ENCODE measurements around the gene RAB20. TPM values are rescaled to one million over a fixed set of nuclear protein-coding genes. Genes with fewer than 3 reads are reported as not detected.
"Not testable (repeated sequence)": the region's sequence is repeated elsewhere in the genome, so short reads cannot be mapped to it uniquely, and the experiment has no call there.

Gene RAB20, protein sequence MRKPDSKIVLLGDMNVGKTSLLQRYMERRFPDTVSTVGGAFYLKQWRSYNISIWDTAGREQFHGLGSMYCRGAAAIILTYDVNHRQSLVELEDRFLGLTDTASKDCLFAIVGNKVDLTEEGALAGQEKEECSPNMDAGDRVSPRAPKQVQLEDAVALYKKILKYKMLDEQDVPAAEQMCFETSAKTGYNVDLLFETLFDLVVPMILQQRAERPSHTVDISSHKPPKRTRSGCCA
- 1 to 10 TPM; 1.0 to 2.3 TPM for polyA plus RNA-seq

DNA sequence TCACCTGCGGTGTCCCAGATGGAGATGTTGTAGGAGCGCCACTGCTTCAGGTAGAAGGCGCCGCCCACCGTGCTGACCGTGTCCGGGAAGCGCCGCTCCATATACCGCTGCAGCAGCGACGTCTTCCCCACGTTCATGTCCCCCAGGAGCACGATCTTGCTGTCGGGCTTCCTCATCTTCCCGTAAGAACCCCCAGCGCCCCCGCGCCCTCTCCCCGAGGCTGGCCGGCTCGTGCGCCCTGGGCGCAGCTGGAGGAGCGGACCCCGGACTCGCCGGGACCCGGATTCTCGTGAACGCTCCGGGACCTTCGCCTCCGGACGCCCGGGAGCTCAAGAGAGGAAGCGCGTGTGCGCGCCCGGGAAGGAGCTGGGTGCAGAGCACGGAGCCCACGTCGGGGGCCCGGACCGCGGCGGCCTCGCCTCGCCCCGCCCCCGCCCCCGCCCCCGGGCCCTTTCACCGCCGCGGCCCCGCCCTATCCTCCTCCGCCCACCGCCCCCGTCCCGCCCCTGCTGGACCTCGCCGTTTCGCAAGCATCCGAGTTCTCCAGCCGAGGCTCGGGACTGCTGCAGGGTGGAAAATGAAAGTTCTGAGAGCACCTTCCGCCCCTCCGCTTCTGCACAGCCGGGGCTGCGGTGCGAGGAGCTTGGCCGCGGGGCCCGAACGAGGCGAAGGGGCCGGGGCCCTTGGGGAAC is at the start of gene RAB20:
Gene RAB20 (minus strand): TSS at position 379 of the 692 bp plus-strand sequence. CDS start 203 bp downstream, at position 176.
- Histone ChIP-seq H3K9me3 (ENCODE audit: control insufficient read depth in 2 of 2, insufficient read depth in 1 of 2, low read depth in 1 of 2, low read length in 1 of 2) (no peaks in the 10 kb centered on the region), H3K4me1 (ENCODE audit: control insufficient read depth in 2 of 2, insufficient read depth in 2 of 2, low read length in 1 of 2) (peaks cover 0 to 4% of the 10 kb centered on the region in 2 donors), H3K27me3 (ENCODE audit: control insufficient read depth in 1 of 2, insufficient read depth in 2 of 2, low read length in 2 of 2) (no peaks in the 10 kb centered on the region), H3K4me3 (ENCODE audit: low read depth in 1 of 2, low read length in 2 of 2) (peak within 1 kb of the TSS; percentile 62 to 64), H3K36me3 (ENCODE audit: control insufficient read depth in 2 of 2, insufficient read depth in 2 of 2, low read length in 1 of 2) (no peaks in the 10 kb centered on the region), H3K27ac (ENCODE audit: low read depth in 2 of 2, low read length in 1 of 2) (peak within 1 kb of the TSS; percentile 79 to 92)
- WGBS, 2 donors: 1% methylated on average over 52 to 79 of the region's 79 CpGs

DNA sequence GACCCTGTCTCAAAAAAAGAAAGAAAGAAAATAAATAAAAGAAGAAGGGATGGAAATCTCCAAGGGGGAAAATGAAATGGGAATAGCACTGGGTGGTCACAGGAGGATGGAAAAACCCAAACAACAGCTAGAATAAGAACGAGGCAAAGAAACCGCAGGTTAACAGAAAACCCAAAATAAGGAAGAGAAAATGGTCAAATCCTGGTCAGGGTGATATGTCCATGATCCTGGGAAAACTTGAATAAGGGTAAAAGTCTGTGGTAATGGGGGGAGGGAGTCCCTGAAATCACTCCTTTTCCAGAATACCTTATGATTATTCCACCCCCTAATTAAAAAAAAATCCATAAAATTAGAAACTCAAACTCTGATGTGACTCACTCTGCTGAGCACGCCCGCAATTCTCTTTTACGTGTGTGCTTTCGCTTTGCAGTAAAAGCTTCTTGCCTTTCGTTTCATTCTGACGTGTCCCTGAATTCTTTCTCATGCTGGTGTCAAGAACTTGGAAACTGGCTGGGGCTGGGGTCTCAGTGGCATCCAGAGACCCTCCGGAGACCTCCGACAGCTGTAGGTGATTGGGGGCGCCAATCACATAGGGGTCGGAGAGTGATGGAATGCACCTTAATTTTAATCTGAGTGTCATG is 49.6 kb upstream of the RAB20 start:
- Histone ChIP-seq H3K27me3 (ENCODE audit: control insufficient read depth in 1 of 2, insufficient read depth in 2 of 2, low read length in 2 of 2) (no peaks in the 10 kb centered on the region), H3K4me3 (ENCODE audit: low read depth in 1 of 2, low read length in 2 of 2) (no peak overlapping the region), H3K9me3 (ENCODE audit: control insufficient read depth in 2 of 2, insufficient read depth in 1 of 2, low read depth in 1 of 2, low read length in 1 of 2) (peaks cover 0 to 2% of the 10 kb centered on the region in 2 donors), H3K4me1 (ENCODE audit: control insufficient read depth in 2 of 2, insufficient read depth in 2 of 2, low read length in 1 of 2) (peaks cover 0 to 5% of the 10 kb centered on the region in 2 donors), H3K36me3 (ENCODE audit: control insufficient read depth in 2 of 2, insufficient read depth in 2 of 2, low read length in 1 of 2) (no peaks in the 10 kb centered on the region), H3K27ac (ENCODE audit: low read depth in 2 of 2, low read length in 1 of 2) (peak overlapping the region in 1 of 2 donors; percentile 39)
- 61 to 71% methylated on average over 12 of the region's 12 CpGs for WGBS, 2 donors

DNA sequence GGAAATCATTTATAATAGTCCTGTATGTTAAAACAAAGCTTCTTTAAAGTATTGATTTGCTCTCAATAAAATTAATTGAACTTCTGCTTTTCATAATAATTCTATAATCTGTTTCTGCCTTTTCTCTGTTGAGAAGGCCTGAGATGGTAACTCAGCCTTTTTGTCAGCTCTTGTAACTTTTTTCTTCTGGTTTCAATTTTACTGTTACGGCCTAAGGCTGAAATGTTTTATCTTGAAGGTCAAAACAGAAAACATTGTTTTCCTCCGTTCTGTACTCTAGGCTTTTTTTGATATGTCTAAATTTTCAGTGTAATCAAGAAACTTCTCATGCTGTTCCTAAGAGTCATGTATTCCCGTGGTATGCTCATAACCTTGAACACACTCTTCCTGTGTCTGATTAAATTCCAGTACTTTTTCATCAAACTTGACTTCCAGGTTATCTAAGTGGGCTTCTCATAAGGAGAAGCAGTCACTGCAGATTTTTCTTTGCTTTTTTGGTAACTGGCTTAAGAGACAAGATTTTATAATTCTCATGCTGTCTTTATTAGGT is 46.2 kb upstream of the RAB20 start:
- Histone ChIP-seq H3K36me3 (ENCODE audit: control insufficient read depth in 2 of 2, insufficient read depth in 2 of 2, low read length in 1 of 2) (no peaks in the 10 kb centered on the region), H3K4me1 (ENCODE audit: control insufficient read depth in 2 of 2, insufficient read depth in 2 of 2, low read length in 1 of 2) (peaks cover 0 to 2% of the 10 kb centered on the region in 2 donors), H3K27me3 (ENCODE audit: control insufficient read depth in 1 of 2, insufficient read depth in 2 of 2, low read length in 2 of 2) (no peaks in the 10 kb centered on the region), H3K9me3 (ENCODE audit: control insufficient read depth in 2 of 2, insufficient read depth in 1 of 2, low read depth in 1 of 2, low read length in 1 of 2) (no peaks in the 10 kb centered on the region), H3K27ac (ENCODE audit: low read depth in 2 of 2, low read length in 1 of 2) (no peak overlapping the region), H3K4me3 (ENCODE audit: low read depth in 1 of 2, low read length in 2 of 2) (no peak overlapping the region)
- WGBS, 2 donors: 75 to 83% methylated on average over 3 of the region's 3 CpGs

DNA sequence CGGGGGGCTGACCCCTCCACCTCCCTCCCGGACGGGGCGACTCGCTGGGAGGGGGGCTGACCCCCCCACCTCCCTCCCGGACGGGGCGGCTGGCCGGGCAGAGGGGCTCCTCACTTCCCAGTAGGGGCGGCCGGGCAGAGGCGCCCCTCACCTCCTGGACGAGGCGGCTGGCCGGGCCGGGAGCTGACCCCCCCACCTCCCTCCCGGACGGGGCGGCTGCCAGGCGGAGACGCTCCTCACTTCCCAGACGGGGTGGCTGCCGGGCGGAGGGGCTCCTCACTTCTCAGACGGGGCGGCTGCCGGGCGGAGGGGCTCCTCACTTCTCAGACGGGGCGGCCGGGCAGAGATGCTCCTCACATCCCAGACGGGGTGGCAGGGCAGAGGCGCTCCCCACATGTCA is 44.8 kb upstream of the RAB20 start:
- not testable (repeated sequence) for H3K4me1 ChIP-seq (ENCODE audit: control insufficient read depth in 2 of 2, insufficient read depth in 2 of 2, low read length in 1 of 2); H3K9me3 ChIP-seq (ENCODE audit: control insufficient read depth in 2 of 2, insufficient read depth in 1 of 2, low read depth in 1 of 2, low read length in 1 of 2); H3K36me3 ChIP-seq (ENCODE audit: control insufficient read depth in 2 of 2, insufficient read depth in 2 of 2, low read length in 1 of 2); H3K27me3 ChIP-seq (ENCODE audit: control insufficient read depth in 1 of 2, insufficient read depth in 2 of 2, low read length in 2 of 2); H3K27ac ChIP-seq (ENCODE audit: low read depth in 2 of 2, low read length in 1 of 2); H3K4me3 ChIP-seq (ENCODE audit: low read depth in 1 of 2, low read length in 2 of 2)
- WGBS, 2 donors: 88 to 94% methylated on average over 10 to 30 of the region's 33 CpGs

DNA sequence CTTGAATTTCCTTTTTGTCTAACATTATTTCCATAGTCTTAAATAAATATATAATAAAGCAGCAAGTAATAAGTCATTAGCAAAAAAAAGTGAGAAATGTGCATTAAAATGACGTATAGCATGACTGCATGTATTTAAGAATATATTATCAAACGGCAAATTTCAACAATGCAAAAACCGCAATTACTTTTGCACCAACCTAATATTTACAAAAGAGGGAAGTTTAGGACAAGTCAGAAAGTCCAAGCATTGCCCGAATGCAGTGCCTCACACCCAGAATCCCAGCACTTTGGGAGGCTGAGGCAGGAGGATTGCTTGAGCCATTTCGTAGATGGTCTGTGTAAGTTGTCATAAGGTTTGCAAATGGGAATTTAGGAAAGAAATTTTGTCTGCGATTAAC is 43.6 kb upstream of the RAB20 start:
- no peaks in the 10 kb centered on the region for H3K9me3 ChIP-seq (ENCODE audit: control insufficient read depth in 2 of 2, insufficient read depth in 1 of 2, low read depth in 1 of 2, low read length in 1 of 2)
- 96 to 97% methylated on average over 6 of the region's 6 CpGs for WGBS, 2 donors
- no peaks in the 10 kb centered on the region for H3K27me3 ChIP-seq (ENCODE audit: control insufficient read depth in 1 of 2, insufficient read depth in 2 of 2, low read length in 2 of 2)
- H3K4me1 ChIP-seq (ENCODE audit: control insufficient read depth in 2 of 2, insufficient read depth in 2 of 2, low read length in 1 of 2): no peaks in the 10 kb centered on the region
- H3K27ac ChIP-seq (ENCODE audit: low read depth in 2 of 2, low read length in 1 of 2): no peak overlapping the region
- H3K36me3 ChIP-seq (ENCODE audit: control insufficient read depth in 2 of 2, insufficient read depth in 2 of 2, low read length in 1 of 2): no peaks in the 10 kb centered on the region
- no peak overlapping the region for H3K4me3 ChIP-seq (ENCODE audit: low read depth in 1 of 2, low read length in 2 of 2)

DNA sequence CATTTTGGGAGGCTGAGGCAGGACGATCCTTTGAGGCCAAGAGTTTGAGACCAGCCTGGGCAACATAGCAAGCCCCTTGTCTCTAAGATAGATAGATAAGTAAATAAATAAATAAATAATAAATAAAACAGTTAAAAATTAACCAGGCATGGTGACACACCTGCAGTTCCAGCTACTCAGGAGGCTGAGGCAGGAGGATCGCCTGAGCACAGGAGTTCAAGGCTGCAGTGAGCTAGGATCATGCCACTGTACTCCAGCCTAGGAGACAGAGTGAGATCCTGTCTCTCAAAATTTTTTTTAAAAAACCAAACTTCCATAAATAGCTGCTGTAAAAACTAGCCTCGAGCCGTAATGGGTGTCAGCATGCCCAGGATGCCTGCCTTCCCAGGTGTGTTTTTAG is 39.5 kb upstream of the RAB20 start:
- H3K27me3 ChIP-seq (ENCODE audit: control insufficient read depth in 1 of 2, insufficient read depth in 2 of 2, low read length in 2 of 2): no peaks in the 10 kb centered on the region
- no peaks in the 10 kb centered on the region for H3K9me3 ChIP-seq (ENCODE audit: control insufficient read depth in 2 of 2, insufficient read depth in 1 of 2, low read depth in 1 of 2, low read length in 1 of 2)
- no peak overlapping the region for H3K4me3 ChIP-seq (ENCODE audit: low read depth in 1 of 2, low read length in 2 of 2)
- peaks cover 0 to 2% of the 10 kb centered on the region in 2 donors for H3K4me1 ChIP-seq (ENCODE audit: control insufficient read depth in 2 of 2, insufficient read depth in 2 of 2, low read length in 1 of 2)
- WGBS, 2 donors: 75 to 80% methylated on average over 4 of the region's 4 CpGs
- H3K27ac ChIP-seq (ENCODE audit: low read depth in 2 of 2, low read length in 1 of 2): no peak overlapping the region
- H3K36me3 ChIP-seq (ENCODE audit: control insufficient read depth in 2 of 2, insufficient read depth in 2 of 2, low read length in 1 of 2): no peaks in the 10 kb centered on the region

DNA sequence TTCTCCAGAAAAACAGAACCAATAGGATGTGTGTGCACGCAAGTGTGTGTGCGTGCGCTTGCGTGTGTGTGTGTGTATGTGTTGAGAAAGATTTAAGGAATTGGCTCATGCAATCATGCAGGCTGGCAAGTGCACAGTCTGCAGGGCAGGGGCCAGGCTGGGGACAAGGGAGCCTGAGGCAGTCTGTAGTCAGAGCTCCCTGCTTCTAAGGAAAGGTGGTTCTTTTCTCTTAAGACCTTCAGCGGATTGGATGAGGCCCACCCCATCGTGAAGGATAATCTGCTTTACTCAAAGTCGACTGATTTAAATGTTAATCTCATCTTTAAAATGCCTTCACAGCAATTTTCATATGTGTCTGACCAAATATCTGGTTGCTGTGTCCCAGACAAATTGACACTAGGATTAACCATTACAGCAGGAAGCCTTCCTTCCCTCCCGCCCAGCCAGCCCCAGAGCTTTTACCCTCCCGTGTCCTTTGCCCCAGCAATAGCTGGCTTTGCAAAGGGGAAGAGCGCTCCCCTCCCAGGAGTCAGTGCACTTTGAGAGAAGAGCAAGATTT is 38.8 kb upstream of the RAB20 start:
- H3K4me3 ChIP-seq (ENCODE audit: low read depth in 1 of 2, low read length in 2 of 2): no peak overlapping the region
- H3K9me3 ChIP-seq (ENCODE audit: control insufficient read depth in 2 of 2, insufficient read depth in 1 of 2, low read depth in 1 of 2, low read length in 1 of 2): no peaks in the 10 kb centered on the region
- H3K36me3 ChIP-seq (ENCODE audit: control insufficient read depth in 2 of 2, insufficient read depth in 2 of 2, low read length in 1 of 2): no peaks in the 10 kb centered on the region
- H3K27me3 ChIP-seq (ENCODE audit: control insufficient read depth in 1 of 2, insufficient read depth in 2 of 2, low read length in 2 of 2): no peaks in the 10 kb centered on the region
- H3K4me1 ChIP-seq (ENCODE audit: control insufficient read depth in 2 of 2, insufficient read depth in 2 of 2, low read length in 1 of 2): peaks cover 0 to 2% of the 10 kb centered on the region in 2 donors
- no peak overlapping the region for H3K27ac ChIP-seq (ENCODE audit: low read depth in 2 of 2, low read length in 1 of 2)
- WGBS, 2 donors: 76 to 80% methylated on average over 10 of the region's 10 CpGs

DNA sequence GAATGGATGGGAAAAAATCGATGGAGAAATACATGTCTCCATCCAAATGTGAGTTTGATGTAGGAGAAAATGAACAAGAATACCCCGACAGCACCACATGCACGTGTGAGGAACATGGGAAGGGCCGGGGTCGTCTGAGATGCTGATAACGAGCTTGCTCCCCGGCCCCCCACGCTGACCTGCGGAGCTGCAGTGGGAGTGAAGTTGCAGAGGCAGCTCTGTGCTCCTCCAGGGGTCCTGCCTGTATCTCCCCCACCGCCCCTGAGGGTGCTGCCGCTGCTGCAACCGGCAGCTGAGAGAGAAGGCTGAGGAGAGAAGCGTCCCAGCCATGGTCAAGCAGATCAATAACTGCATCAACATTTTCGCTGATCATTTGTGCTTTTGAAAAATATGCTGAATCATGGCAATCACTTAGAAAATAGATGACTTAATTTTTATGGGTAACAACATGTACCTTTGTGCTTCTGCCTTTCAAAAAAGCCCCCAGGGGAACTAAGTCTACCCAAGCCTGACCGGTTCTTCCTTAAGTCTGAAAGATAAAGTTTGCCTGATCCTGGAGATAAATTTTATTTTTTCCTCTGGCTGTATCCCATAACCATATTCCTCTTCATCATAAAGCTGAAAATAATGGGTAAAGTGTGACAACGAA is 35.6 kb upstream of the RAB20 start:
- Histone ChIP-seq H3K4me3 (ENCODE audit: low read depth in 1 of 2, low read length in 2 of 2) (no peak overlapping the region), H3K4me1 (ENCODE audit: control insufficient read depth in 2 of 2, insufficient read depth in 2 of 2, low read length in 1 of 2) (peaks cover 0 to 2% of the 10 kb centered on the region in 2 donors), H3K36me3 (ENCODE audit: control insufficient read depth in 2 of 2, insufficient read depth in 2 of 2, low read length in 1 of 2) (no peaks in the 10 kb centered on the region), H3K27me3 (ENCODE audit: control insufficient read depth in 1 of 2, insufficient read depth in 2 of 2, low read length in 2 of 2) (no peaks in the 10 kb centered on the region), H3K9me3 (ENCODE audit: control insufficient read depth in 2 of 2, insufficient read depth in 1 of 2, low read depth in 1 of 2, low read length in 1 of 2) (no peaks in the 10 kb centered on the region), H3K27ac (ENCODE audit: low read depth in 2 of 2, low read length in 1 of 2) (no peak overlapping the region)
- 73% methylated on average over 16 of the region's 16 CpGs for WGBS, 2 donors
